SK-N-SH treated with all-trans-retinoic acid at 6 μM for 48 hours (cell line): ENCODE results near the gene ADCY9.

Source experiments
- ATAC-seq: fragments of 200-7000 bp; cut with Tn5 transposase; 3 replicates; pipeline ENCODE4 v1.9.1; 2020; ENCODE audit warnings: mild to moderate bottlenecking, moderate library complexity
- ARNTL ChIP-seq: fragments of 450-650 bp; formaldehyde crosslinking; IDR thresholded peaks from 2 replicates; pipeline ENCODE4 v1.5.0; 2020; ENCODE audit warnings: low read depth, mild to moderate bottlenecking, moderate library complexity, borderline replicate concordance
- BACH2 ChIP-seq: fragments of 250-450 bp; sonication (Bioruptor Pico); IDR thresholded peaks from 2 replicates; pipeline ENCODE4 v1.9.0; 2021; ENCODE audit warnings: mild to moderate bottlenecking, borderline replicate concordance
- CREB5 ChIP-seq: fragments of 250-450 bp; sonication (Bioruptor Pico); IDR thresholded peaks from 2 replicates; pipeline ENCODE4 v1.5.1; 2020; ENCODE audit warnings: low read depth, mild to moderate bottlenecking, moderate library complexity
- CSDC2 ChIP-seq: fragments of 250-450 bp; sonication (Bioruptor Pico); IDR thresholded peaks from 2 replicates; pipeline ENCODE4 v1.5.0; 2020; ENCODE audit warnings: mild to moderate bottlenecking, moderate library complexity
- CSRNP3 ChIP-seq: fragments of 250-450 bp; sonication (Bioruptor Pico); IDR thresholded peaks from 2 replicates; pipeline ENCODE4 v1.5.1; 2021; ENCODE audit warnings: mild to moderate bottlenecking, moderate library complexity
- ESRRG ChIP-seq: fragments of 250-450 bp; sonication (Bioruptor Pico); IDR thresholded peaks from 2 replicates; pipeline ENCODE4 v1.6.1; 2021; ENCODE audit warnings: mild to moderate bottlenecking
- GLIS3 ChIP-seq: fragments of 250-450 bp; sonication (Bioruptor Pico); IDR thresholded peaks from 2 replicates; pipeline ENCODE4 v1.5.0; 2020; ENCODE audit warnings: mild to moderate bottlenecking, moderate library complexity
- ISL1 ChIP-seq: fragments of 250-450 bp; sonication (Bioruptor Pico); IDR thresholded peaks from 2 replicates; pipeline ENCODE4 v2.1.2; 2022; ENCODE audit warnings: mild to moderate bottlenecking, moderate library complexity
- OSR1 ChIP-seq: fragments of 250-450 bp; sonication (Bioruptor Pico); IDR thresholded peaks from 2 replicates; pipeline ENCODE4 v1.8.0; 2022; ENCODE audit warnings: moderate library complexity, mild to moderate bottlenecking, inconsistent platforms
- PATZ1 ChIP-seq: fragments of 250-450 bp; sonication (Bioruptor Pico); IDR thresholded peaks from 2 replicates; pipeline ENCODE4 v1.8.0; 2020; ENCODE audit warnings: mild to moderate bottlenecking, moderate library complexity, borderline replicate concordance
- POU6F1 ChIP-seq: fragments of 250-450 bp; sonication (Bioruptor Pico); IDR thresholded peaks from 2 replicates; pipeline ENCODE4 v1.8.0; 2021; ENCODE audit warnings: low read depth, mild to moderate bottlenecking, moderate library complexity, borderline replicate concordance
- PPARA ChIP-seq: fragments of 250-450 bp; sonication (Bioruptor Pico); IDR thresholded peaks from 2 replicates; pipeline ENCODE4 v1.5.0; 2020; ENCODE audit warnings: mild to moderate bottlenecking, borderline replicate concordance
- RARB ChIP-seq: fragments of 250-450 bp; sonication (Bioruptor Pico); IDR thresholded peaks from 2 replicates; pipeline ENCODE4 v1.8.0; 2021; ENCODE audit warnings: mild to moderate bottlenecking, moderate library complexity
- SNAI2 ChIP-seq: fragments of 250-450 bp; sonication (Bioruptor Pico); IDR thresholded peaks from 2 replicates; pipeline ENCODE4 v1.5.0; 2020; ENCODE audit warnings: mild to moderate bottlenecking, moderate library complexity
- TCF4 ChIP-seq: fragments of 250-450 bp; sonication (Bioruptor Pico); IDR thresholded peaks from 2 replicates; pipeline ENCODE4 v1.8.0; 2021; ENCODE audit warnings: mild to moderate bottlenecking, moderate library complexity, borderline replicate concordance
- TOX ChIP-seq: fragments of 250-450 bp; sonication (Bioruptor Pico); IDR thresholded peaks from 2 replicates; pipeline ENCODE4 v1.8.0; 2021; ENCODE audit warnings: mild to moderate bottlenecking, moderate library complexity, borderline replicate concordance
- TSHZ2 ChIP-seq: fragments of 250-450 bp; sonication (Bioruptor Pico); IDR thresholded peaks from 2 replicates; pipeline ENCODE4 v1.5.0; 2020; ENCODE audit warnings: mild to moderate bottlenecking, moderate library complexity
- ZC3H10 ChIP-seq: fragments of 250-450 bp; sonication (Bioruptor Pico); IDR thresholded peaks from 2 replicates; pipeline ENCODE4 v1.5.1; 2021; ENCODE audit warnings: mild to moderate bottlenecking, moderate library complexity
- ZFP30 ChIP-seq: fragments of 450-650 bp; formaldehyde crosslinking; IDR thresholded peaks from 2 replicates; pipeline ENCODE4 v1.5.0; 2022; ENCODE audit warnings: mild to moderate bottlenecking, moderate library complexity
- ZNF70 ChIP-seq: fragments of 450-650 bp; formaldehyde crosslinking; IDR thresholded peaks from 2 replicates; pipeline ENCODE4 v1.5.0; 2020; ENCODE audit warnings: mild to moderate bottlenecking, moderate library complexity
- ZNF8 ChIP-seq: fragments of 450-650 bp; formaldehyde crosslinking; IDR thresholded peaks from 2 replicates; pipeline ENCODE4 v1.5.0; 2020; ENCODE audit warnings: mild to moderate bottlenecking, moderate library complexity

Gene ADCY9

GRCh38 chr16:4003576-4003975 is 112.7 kb downstream of the ADCY9 start:
- no peak for TF ChIP-seq ARNTL (CRISPR knock-in tag)
- ATAC-seq: no peak

- no peak for ATAC-seq
- TF ChIP-seq TOX (CRISPR knock-in tag) (no peak), ZNF8 (no peak), OSR1 (CRISPR knock-in tag) (no peak), TCF4 (CRISPR knock-in tag) (no peak), POU6F1 (CRISPR knock-in tag) (no peak), CREB5 (CRISPR knock-in tag) (no peak), PPARA (CRISPR knock-in tag) (no peak), GLIS3 (no peak), TSHZ2 (CRISPR knock-in tag) (no peak)
Observed at GRCh38 chr16:4003166-4003565, 113.1 kb downstream of the ADCY9 start.

GRCh38 chr16:4002121-4002520 is 114.1 kb downstream of the ADCY9 start:
- TF ChIP-seq OSR1 (CRISPR knock-in tag): no peak
- no peak for TF ChIP-seq SNAI2 (CRISPR knock-in tag)
- TF ChIP-seq CSRNP3 (CRISPR knock-in tag): no peak
- TF ChIP-seq TSHZ2 (CRISPR knock-in tag): no peak
- TF ChIP-seq ZFP30: no peak
- TF ChIP-seq CSDC2 (CRISPR knock-in tag): no peak
- no peak for TF ChIP-seq PPARA (CRISPR knock-in tag)
- no peak for TF ChIP-seq ESRRG (CRISPR knock-in tag)
- no peak for TF ChIP-seq ARNTL (CRISPR knock-in tag)
- TF ChIP-seq RARB (CRISPR knock-in tag): no peak
- no peak for TF ChIP-seq CREB5 (CRISPR knock-in tag)
- TF ChIP-seq PATZ1 (CRISPR knock-in tag): no peak
- no peak for TF ChIP-seq ZC3H10 (CRISPR knock-in tag)
- TF ChIP-seq TOX (CRISPR knock-in tag): no peak
- no peak for TF ChIP-seq TCF4 (CRISPR knock-in tag)
- TF ChIP-seq ISL1 (CRISPR knock-in tag): no peak
- no peak for TF ChIP-seq ZNF70 (CRISPR knock-in tag)
- no peak for TF ChIP-seq BACH2 (CRISPR knock-in tag)
- no peak for TF ChIP-seq POU6F1 (CRISPR knock-in tag)
- TF ChIP-seq, all 23 proteins: peak for 0
- no peak for ATAC-seq
